IPS-18c (cell line): ENCODE measurements around the gene GABRR2.
"Not testable (repeated sequence)": the region's sequence is repeated elsewhere in the genome, so short reads cannot be mapped to it uniquely, and the experiment has no call there.

ENCODE experiments used
- H3K4me3 ChIP-seq: 2 replicates; pipeline ENCODE4 v1.7.0; 2013; ENCODE audit warnings: low read depth, mild to moderate bottlenecking, low read length, moderate library complexity; ENCODE audit not compliant: insufficient read depth
- H3K9me3 ChIP-seq: one replicate; pipeline ENCODE4 v1.6.1; 2013; ENCODE audit warnings: mild to moderate bottlenecking, low read length, moderate library complexity; ENCODE audit not compliant: control insufficient read depth, insufficient read depth

The GABRR2 gene

DNA sequence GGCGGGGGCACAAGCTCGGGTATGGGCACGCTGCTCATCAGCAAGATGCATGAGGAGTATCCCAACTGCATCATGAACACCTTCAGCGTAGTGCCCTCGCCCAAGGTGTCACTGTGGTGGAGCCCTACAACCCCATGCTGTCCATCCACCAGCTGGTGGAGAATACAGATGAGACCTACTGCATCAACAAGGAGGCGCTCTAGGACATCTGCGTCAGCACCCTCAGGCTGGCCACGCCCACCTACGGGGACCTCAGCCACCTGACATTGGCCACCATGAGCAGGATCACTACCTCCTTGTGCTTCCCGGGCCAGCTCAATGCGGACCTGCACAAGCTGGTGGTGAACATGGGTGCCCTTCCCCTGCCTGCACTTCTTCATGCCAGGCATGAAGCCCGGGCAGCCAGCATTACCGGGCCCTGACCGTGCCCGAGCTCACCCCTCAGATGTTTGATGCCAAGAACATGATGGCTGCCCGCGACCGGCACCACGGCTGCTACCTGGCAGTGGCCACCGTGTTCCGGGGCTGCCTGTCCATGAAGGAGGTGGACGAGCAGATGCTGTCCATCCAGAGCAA lies 12.8 kb downstream of the GABRR2 start:
- Histone ChIP-seq H3K9me3 (no peaks in the 10 kb centered on the region), H3K4me3 (no peak overlapping the region)

DNA sequence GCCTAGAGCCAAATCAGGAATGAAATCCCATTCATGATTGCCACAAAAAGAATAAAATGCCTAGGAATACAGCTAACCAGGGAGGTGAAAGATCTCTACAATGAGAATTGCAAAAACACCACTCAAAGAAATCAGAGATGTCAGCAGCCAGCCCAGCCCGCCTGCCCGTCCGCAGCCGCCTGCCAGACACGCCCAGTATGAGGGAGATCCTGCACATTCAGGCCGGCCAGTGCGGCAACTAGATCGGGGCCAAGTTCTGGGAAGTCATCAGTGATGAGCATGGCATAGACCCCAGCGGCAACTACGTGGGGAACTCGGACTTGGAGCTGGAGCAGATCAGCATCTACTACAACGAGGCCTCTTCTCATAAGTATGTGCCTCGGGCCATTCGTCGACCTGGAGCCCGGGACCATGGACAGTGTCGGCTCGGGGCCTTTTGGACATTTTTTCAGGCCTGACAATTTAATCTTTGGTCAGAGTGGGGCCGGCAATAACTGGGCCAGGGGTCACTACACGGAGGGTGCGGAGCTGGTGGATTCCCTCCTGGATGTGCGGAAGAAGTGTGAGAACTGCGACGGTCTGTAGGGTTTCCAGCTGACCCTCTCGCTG lies 13.4 kb downstream of the GABRR2 start:
- Histone ChIP-seq H3K4me3 (no peak overlapping the region), H3K9me3 (no peaks in the 10 kb centered on the region)

DNA sequence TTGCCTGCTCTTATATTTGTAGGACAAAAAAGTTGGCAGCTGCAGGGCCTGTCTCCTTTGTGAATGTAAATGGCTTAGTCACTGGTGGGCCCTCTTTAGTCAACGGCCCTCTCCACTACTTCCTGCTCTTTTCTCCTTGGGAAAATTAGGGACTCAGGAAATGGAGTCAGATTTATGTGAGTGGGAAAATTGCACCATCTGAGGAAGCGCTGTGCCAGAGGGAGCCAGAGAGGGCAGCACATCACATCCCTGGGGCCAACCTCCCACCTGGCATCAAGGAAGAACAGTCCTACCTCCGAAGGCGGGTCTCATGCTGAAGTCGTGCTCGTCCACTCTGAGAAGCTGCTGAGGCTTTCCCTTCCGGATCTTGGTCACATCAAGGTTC lies 15.6 kb downstream of the GABRR2 start:
- no peak overlapping the region for H3K4me3 ChIP-seq
- H3K9me3 ChIP-seq, result no peaks in the 10 kb centered on the region

DNA sequence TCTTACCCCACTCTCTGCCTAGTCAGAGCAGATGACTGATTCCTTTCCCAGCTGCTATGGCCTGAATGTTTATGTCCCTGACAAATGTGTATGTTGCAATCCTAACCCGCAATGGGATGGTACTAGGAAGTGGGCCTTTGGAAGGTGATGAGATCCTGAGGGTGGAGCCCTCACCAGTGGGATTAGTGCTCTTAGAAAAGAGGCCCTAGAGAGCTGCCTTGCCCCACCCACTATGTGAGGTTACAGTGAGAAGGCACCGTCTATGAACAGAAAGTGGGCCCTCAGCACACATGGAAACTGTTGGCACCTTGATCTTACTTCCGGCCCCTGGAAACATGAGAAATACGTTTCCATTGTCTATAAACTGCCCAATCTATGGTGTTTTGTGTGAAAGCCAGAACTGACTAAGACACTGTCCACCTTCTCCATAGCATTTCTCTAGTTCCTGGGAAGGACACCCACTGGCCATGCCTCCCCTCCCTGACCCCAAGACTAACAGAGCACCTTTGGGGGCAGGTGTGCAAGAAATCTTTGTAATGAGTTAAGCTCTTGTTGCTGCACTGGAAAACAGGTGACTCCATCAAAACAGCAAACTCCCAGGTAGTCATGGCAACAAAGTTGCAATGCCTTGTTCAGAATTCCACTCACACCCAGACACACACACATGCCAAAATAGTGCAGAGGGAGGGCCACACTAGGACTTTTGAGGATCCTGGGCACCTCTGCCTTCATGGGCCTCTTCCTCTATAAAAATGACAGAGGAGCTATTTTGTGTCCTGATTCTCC lies 16.2 kb downstream of the GABRR2 start:
- H3K4me3 ChIP-seq, result no peak overlapping the region
- H3K9me3 ChIP-seq, result no peaks in the 10 kb centered on the region

DNA sequence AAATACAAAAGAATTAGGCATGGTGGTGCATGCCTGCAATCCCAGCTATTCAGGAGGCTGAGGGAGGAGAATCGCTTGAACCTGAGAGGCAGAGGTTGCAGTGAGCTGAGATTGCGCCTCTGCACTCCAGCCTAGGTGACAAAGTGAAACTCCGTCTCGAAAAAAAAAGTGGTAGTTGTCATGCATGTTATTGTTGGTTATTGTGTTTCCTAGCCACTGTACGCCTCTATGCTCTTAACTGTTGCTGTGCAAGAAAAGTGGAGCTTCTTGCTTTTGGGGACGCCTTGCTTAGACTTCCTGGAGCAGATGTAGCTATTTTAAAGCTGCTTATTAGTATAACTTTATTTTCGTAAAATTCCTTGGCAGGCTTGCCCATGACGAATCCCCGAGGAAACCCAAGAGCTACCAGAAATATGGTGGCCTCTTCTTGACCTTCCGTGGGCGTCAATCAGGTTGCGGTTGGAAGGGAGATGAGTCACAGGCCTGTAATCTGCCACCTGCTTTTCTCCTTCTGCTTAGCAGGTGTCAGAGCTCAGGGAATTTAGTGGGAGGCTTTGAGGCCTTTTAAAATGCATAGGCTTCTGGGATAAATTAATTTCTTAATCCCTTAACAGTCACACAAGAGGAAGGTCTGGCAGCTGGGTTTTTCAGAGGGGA lies 17.3 kb downstream of the GABRR2 start:
- no peak overlapping the region for H3K4me3 ChIP-seq
- H3K9me3 ChIP-seq, result no peaks in the 10 kb centered on the region

DNA sequence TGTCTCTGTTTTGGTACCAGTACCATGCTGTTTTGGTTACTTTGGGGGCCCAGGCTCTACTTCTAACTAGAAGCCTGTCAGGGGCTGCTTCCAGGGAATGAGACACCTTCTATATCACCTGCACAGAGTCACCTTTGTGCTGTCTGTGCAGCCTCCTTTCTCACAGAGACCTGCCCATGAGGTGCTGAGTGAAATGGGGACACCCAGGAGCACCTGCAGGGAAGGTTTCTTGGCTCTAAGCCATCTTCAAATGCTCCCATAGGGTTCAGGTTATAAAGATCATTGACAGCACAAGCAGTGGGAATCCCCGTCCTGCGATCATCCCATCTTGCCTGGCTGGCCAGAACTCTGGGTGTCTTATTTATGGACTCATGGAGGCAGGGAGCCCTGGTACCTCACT lies 19.1 kb downstream of the GABRR2 start:
- Histone ChIP-seq H3K4me3 (no peak overlapping the region), H3K9me3 (no peaks in the 10 kb centered on the region)

DNA sequence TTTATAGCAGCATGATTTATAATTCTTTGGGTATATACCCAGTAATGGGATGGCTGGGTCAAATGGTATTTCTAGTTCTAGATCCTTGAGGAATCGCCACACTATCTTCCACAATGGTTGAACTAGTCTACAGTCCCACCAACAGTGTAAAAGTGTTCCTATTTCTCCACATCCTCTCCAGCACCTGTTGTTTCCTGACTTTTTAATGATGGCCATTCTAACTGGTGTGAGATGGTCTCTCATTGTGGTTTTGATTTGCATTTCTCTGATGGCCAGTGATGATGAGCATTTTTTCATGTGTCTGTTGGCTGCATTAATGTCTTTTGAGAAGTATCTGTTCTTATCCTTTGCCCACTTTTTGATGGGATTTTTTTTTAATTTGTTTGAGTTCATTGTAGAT lies 20.0 kb downstream of the GABRR2 start:
- H3K9me3 ChIP-seq, H3K4me3 ChIP-seq: not testable (repeated sequence)

DNA sequence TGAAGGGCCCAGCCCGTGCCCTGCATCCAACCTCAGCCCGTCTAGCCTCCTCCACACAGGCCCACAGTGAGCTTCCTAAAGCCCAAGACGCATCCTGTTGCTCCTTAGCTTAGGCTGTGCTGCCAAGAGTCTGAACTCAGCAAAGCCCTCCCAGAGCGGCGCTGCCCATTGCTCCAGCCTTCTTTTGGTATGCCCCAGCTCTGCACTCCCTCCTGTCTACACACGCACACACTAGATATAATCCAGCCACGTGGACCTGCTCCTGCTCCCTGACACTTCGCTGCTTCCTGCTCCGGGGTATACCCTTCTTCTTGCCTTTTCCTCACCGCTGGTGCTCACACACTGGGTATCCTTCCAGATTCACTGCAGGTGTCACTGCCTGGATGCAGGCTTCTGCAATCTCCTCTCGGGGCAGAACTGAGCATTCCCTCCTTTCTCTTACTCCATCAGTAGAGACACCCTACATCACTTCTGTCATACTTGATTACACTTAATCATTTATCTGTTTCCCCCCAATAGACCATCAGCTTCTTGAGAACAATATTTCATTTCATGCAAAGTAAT lies 23.8 kb downstream of the GABRR2 start:
- no peak overlapping the region for H3K4me3 ChIP-seq

DNA sequence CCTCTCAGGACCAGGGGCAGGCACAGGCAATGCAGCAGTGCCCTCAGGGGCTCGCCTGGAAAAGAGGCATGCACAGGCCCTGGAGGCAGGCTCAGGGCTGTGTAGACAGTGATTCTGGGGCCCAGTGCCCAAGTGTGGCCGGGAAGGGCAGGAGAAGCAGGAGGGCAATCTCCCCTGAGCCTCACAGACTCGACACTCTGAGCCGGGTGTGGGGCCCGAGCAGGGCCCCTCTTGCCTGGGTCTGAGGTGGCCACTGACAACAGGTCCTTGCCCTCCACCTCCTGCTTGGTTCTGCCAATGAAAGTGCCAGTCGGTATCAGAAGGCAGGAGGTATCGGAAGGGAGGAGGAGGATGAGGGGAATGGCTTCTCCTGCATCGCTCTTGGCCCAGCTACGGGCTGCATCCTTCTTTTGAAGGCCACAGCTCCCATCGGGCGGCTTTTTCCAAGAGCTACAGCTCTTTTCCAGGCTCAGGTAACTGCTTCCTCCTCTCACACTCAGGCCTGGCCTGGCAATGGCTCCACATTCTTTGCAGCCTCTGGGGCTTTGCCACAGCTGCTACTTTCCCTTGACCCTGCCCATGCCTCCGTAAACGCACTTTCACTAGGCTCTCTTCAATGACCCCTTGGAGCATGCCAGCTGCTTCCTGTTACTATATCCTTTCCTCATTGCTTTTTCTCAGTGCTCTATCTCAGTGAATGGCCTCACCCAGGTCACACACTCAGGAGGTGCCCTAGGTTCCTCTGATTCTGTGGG lies 24.5 kb downstream of the GABRR2 start:
- Histone ChIP-seq H3K4me3 (no peak overlapping the region), H3K9me3 (no peaks in the 10 kb centered on the region)

More for the DNA sequence above, 23.8 kb downstream of the GABRR2 start:
- H3K9me3 ChIP-seq, result no peaks in the 10 kb centered on the region

DNA sequence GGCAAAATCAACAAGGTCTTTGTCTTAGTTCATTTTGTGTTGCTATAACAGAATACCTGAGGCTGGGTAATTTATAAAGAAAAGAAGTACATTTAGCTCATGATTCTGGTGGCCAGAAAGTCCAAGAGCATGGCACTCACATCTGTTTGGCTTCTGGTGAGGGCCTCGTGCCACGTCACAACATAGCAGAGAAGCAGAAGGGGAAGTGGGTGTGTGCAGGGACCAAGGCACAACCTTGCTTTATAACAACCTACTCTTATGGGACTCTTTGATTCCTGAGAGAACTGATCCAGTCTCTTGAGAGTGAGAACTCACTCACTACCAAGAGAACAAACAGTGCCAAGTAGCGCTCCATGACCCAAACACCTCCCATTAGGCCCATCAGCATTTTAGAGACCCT lies 25.4 kb downstream of the GABRR2 start:
- no peaks in the 10 kb centered on the region for H3K9me3 ChIP-seq
- H3K4me3 ChIP-seq, result no peak overlapping the region

DNA sequence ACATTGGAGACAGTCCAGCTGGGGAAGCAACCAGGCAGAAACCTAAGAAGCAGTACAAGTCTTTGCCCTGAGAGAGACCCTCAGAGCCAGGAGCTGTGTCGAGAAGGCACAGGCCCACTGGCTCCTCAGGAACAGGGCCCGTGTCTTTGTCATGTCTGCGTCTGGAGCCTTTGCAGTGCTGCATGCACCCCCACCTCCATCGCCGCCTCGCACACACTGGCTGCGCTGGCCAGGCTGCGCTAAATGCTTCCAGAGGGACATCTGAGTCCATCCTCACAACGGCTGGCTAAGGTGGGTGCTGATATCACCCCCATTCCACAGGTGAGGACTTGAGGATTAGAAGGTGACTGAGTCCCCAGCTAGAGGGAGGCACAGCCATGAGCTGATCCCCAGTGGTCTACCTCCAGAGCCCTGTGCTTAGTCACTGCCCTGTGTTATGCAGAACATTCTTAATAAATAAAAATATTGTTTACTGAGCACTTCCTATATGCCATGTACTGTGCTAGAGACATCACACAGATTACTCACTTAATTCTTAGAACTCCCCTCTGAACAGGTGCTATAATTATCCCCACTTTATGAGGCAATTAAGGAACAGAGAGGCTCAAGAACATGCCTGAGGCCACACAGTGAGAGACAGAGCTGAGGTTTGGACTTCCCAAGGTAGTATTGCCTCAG lies 27.6 kb downstream of the GABRR2 start:
- Histone ChIP-seq H3K4me3 (no peak overlapping the region), H3K9me3 (no peaks in the 10 kb centered on the region)

DNA sequence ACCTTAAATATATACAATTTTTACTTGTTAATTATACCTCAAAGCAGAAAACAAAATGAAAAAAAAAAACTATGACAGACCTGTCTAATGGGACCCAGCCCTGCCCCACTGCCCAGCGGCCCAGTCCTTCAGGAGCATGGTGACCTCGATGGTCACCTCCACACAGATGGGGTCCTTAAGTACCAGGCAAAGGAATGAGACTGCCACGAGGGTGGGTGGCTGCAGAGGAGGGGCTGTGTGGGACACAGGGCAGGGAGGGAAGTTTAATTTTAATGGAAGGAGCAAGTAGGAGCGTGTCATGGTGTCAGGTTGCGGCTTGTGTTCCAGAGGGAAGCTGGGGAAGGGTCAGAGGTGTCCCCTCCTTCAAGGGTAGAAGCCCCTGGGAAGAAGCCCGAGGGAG lies 28.6 kb downstream of the GABRR2 start:
- Histone ChIP-seq H3K9me3 (no peaks in the 10 kb centered on the region), H3K4me3 (no peak overlapping the region)

DNA sequence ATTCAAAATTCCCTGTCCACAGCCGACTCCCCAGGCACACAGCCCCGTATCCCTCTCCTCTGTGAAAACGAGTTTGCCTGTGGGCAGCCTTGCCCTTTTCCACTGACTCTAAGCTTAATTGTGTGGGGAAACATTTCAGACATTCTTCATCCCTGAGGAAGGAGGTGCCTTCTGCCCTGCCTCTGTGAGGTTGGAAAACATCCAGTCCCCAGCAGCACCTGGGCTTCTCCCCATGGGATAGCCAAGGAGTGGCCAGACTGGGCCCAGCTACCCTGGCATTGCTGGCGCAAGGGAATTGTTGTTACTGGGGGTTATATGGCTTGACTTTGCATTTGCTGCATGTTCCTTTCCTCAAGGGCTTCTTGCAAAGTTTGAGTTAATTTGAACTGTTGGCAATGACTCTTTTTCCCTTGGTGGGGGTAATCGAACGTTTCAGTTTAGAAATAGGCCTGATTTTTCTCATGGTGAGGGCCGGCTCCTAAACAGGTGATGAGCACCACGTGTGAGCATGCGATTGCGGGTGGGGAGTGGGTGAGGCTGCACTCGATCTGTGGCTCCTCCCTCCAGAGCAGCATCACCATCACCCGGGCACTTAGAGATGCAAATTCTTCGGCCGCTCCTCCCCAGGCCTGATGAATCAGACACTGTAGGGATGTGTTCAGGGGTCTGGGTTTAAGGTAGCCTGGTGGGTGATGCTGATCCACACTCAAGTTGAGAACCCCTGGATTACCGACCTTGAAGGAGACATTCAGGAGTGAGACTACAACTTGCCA lies 29.9 kb downstream of the GABRR2 start:
- H3K9me3 ChIP-seq, result no peaks in the 10 kb centered on the region
- H3K4me3 ChIP-seq, result no peak overlapping the region

DNA sequence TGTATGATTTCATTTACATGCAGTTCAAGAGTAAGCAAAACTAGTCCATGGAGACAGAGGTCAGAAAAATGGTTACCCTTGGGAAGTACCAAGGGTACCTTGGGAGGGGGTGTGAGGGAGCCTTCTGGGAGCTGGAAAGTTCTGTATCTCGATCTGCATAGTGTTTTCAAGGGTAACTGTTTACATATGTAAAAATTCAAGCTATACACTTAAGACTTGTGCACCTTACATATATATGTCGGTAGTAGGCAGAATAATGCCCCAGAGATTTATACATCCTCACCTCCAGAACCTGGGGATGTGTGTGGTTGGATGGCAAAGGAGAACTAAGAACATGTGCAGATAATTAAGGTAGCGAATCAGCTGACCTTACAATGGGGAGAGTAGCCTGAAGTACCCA lies 31.0 kb downstream of the GABRR2 start:
- Histone ChIP-seq H3K9me3 (no peaks in the 10 kb centered on the region), H3K4me3 (no peak overlapping the region)

DNA sequence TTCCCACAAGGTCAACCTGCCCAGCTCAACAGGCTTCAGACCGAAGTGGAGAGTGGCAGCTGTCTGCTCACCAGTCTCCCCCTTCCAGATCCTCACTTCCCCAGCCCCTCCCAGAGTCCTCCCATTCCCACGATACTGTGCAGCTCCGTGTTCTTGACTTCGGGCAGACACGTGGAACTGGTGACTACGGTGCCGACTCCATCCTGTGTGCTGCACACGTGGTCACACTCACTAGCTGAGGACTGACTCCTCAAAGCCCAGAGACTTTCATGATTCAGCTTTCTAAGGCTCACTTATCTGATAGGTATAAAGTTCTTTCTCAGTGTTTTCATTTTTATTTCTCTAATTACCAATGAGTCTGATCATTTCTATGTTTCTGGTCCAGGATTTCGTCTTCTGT lies 32.4 kb downstream of the GABRR2 start:
- Histone ChIP-seq H3K4me3 (no peak overlapping the region), H3K9me3 (no peaks in the 10 kb centered on the region)

DNA sequence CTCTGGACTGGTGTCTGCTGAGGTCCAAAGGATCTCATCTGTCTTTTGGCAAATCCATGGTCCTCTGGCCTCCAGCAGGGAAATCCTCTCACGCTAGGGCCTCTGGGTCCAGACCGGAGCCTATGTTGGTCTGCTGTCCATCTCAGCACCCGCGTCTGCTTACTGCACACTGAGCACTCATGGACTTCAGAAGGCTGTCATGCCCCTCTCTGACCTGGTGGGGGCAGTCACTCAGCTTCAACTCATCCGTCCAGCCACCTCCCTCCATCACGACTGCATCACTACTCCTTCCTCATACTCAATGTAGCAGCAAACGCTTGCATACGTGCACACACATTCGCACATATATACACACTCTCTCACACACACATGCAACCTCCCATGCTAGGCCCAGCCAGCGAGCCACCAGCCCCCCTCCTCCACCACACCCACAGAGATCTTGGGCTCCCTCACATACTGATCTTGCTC lies 33.3 kb downstream of the GABRR2 start:
- no peaks in the 10 kb centered on the region for H3K9me3 ChIP-seq
- no peak overlapping the region for H3K4me3 ChIP-seq
